HCT116 (cell line): ENCODE data around the gene SLC35F1.

Experiments
- CTCF ChIP-seq, 3 experiments: fragments of 200-600 bp in 1 of 3; sonication (generic) in 1 of 3; IDR thresholded peaks in 2 of 3; conservative IDR thresholded peaks in 1 of 3; 2 replicates each; pipeline ENCODE4 v1.5.1; 2012 to 2017; ENCODE audit warnings: low read depth in 2 of 3, low read length in 2 of 3, antibody characterized with exemption in 1 of 3, borderline replicate concordance in 1 of 3, control low read depth in 1 of 3, mild to moderate bottlenecking in 1 of 3, mixed read lengths in 1 of 3, mixed run types in 1 of 3, moderate library complexity in 1 of 3; ENCODE audit not compliant: insufficient read depth in 1 of 3
- ELF1 ChIP-seq: IDR thresholded peaks from 2 replicates; pipeline ENCODE4 v1.6.1; 2012; ENCODE audit warnings: low read depth, borderline replicate concordance
- EZH2 ChIP-seq: fragments of 200-600 bp; sonication (generic); IDR thresholded peaks from 2 replicates; pipeline ENCODE4 v1.6.1; 2017; ENCODE audit warnings: antibody characterized with exemption, mixed run types
- EZH2phosphoT487 ChIP-seq: fragments of 200-600 bp; IDR thresholded peaks from 2 replicates; pipeline ENCODE4 v1.6.1; 2018; ENCODE audit warnings: antibody characterized with exemption, borderline replicate concordance
- JUND ChIP-seq: IDR thresholded peaks from 2 replicates; pipeline ENCODE4 v1.6.1; 2012
- MAX ChIP-seq: IDR thresholded peaks from 2 replicates; pipeline ENCODE4 v1.6.1; 2012
- POLR2A ChIP-seq: IDR thresholded peaks from 2 replicates; pipeline ENCODE4 v1.7.0; 2011; ENCODE audit warnings: borderline replicate concordance; ENCODE audit not compliant: insufficient read depth, insufficient read length; ENCODE audit errors: extremely low read depth
- POLR2AphosphoS5 ChIP-seq: IDR thresholded peaks from 2 replicates; pipeline ENCODE4 v1.6.1; 2011; ENCODE audit warnings: mild to moderate bottlenecking, low read depth, low read length, moderate library complexity
- RAD21 ChIP-seq: IDR thresholded peaks from 2 replicates; pipeline ENCODE4 v1.6.1; 2012; ENCODE audit warnings: low read depth, mild to moderate bottlenecking
- REST ChIP-seq: IDR thresholded peaks from 2 replicates; pipeline ENCODE4 v1.6.1; 2012; ENCODE audit warnings: low read depth
- YY1 ChIP-seq: IDR thresholded peaks from 2 replicates; pipeline ENCODE4 v1.6.1; 2011; ENCODE audit warnings: low read length, low read depth, moderate library complexity, mild to moderate bottlenecking; ENCODE audit not compliant: insufficient replicate concordance; ENCODE audit errors: extremely low read depth
- ZNF274 ChIP-seq: fragments of 200-500 bp; sonication (Bioruptor generic); IDR thresholded peaks from 2 replicates; pipeline ENCODE4 v1.6.1; 2014; ENCODE audit warnings: mild to moderate bottlenecking, low read depth, low read length, inconsistent platforms

GRCh38 chr6:118304321-118304720, 397.3 kb downstream of the SLC35F1 start:
- TF ChIP-seq EZH2phosphoT487, result no peak
- no peak for TF ChIP-seq YY1
- no peak for TF ChIP-seq CTCF (IDR thresholded peaks at IDR 0.05 in 2 of 3, conservative IDR thresholded peaks at IDR 0.05 in 1 of 3; ENCODE audit: borderline replicate concordance in 1 of 3, insufficient read depth in 1 of 3, low read depth in 2 of 3, low read length in 2 of 3)
- TF ChIP-seq ZNF274, result no peak
- no peak for TF ChIP-seq EZH2
- TF ChIP-seq MAX, result no peak
- TF ChIP-seq POLR2AphosphoS5, result no peak
- TF ChIP-seq REST, result no peak
- no peak for TF ChIP-seq JUND
- TF ChIP-seq POLR2A, result no peak
- no peak for TF ChIP-seq RAD21
- no peak for TF ChIP-seq ELF1
